Liver (tissue), 9 donors: Measurements from ENCODE around the gene DIAPH3. TPM values are rescaled to one million over a fixed set of nuclear protein-coding genes. Genes with fewer than 3 reads are reported as not detected.

Experiments
- DNase-seq: peaks from one replicate; pipeline ENCODE4 v3.0.0-alpha.2; 2017; ENCODE audit warnings: low spot score
- H3K27ac ChIP-seq, 2 donors: one replicate each; pipeline ENCODE4 v1.7.0; 2013; ENCODE audit warnings: inconsistent platforms in 2 of 2, low read length in 2 of 2, control low read depth in 1 of 2, low read depth in 1 of 2, mild to moderate bottlenecking in 1 of 2
- H3K27me3 ChIP-seq, 4 donors: one replicate each; pipeline versions ENCODE4 v1.6.1 to v1.7.0; 2013; ENCODE audit warnings: low read length in 3 of 4, inconsistent platforms in 1 of 4, mild to moderate bottlenecking in 1 of 4, moderate library complexity in 1 of 4; ENCODE audit not compliant: control insufficient read depth in 4 of 4, insufficient read depth in 4 of 4
- H3K36me3 ChIP-seq, 4 donors: one replicate each; pipeline versions ENCODE4 v1.6.1 to v1.7.0; 2013; ENCODE audit warnings: low read length in 3 of 4, mild to moderate bottlenecking in 3 of 4, low read depth in 1 of 4, moderate library complexity in 1 of 4; ENCODE audit not compliant: control insufficient read depth in 4 of 4, insufficient read depth in 3 of 4
- H3K4me1 ChIP-seq, 4 donors: one replicate each; pipeline versions ENCODE4 v1.6.1 to v1.7.0; 2013; ENCODE audit warnings: low read length in 3 of 4, mild to moderate bottlenecking in 3 of 4, moderate library complexity in 1 of 4; ENCODE audit not compliant: control insufficient read depth in 4 of 4, insufficient read depth in 4 of 4
- H3K4me3 ChIP-seq, 3 donors: one replicate each; pipeline versions ENCODE4 v1.6.1 to v1.7.0; 2013; ENCODE audit warnings: low read length in 3 of 3, control low read depth in 1 of 3, low read depth in 1 of 3, mild to moderate bottlenecking in 1 of 3
- H3K9ac ChIP-seq, 2 donors: one replicate each; pipeline ENCODE4 v1.7.0; 2013; ENCODE audit warnings: low read length in 2 of 2, mild to moderate bottlenecking in 2 of 2, moderate library complexity in 2 of 2, control low read depth in 1 of 2, low read depth in 1 of 2
- H3K9me3 ChIP-seq, 4 donors: one replicate each; pipeline versions ENCODE4 v1.6.1 to v1.7.0; 2013; ENCODE audit warnings: low read length in 3 of 4; ENCODE audit not compliant: control insufficient read depth in 4 of 4
- ATF3 ChIP-seq: IDR thresholded peaks from 2 replicates; pipeline ENCODE4 v1.6.1; 2016; ENCODE audit warnings: antibody characterized with exemption
- CTCF ChIP-seq: fragments of 150-350 bp; IDR thresholded peaks from 2 replicates; pipeline ENCODE4 v1.5.1; 2017; ENCODE audit warnings: improper control_type of control experiment, low read depth, low read length; ENCODE audit not compliant: missing input control
- EGR1 ChIP-seq, 2 donors: IDR thresholded peaks; 2 replicates each; pipeline ENCODE4 v1.6.1; 2016 to 2018; ENCODE audit warnings: antibody characterized with exemption in 2 of 2, low read depth in 2 of 2
- FOXA1 ChIP-seq: IDR thresholded peaks from 2 replicates; pipeline ENCODE4 v1.6.1; 2016; ENCODE audit warnings: antibody characterized with exemption
- FOXA2 ChIP-seq: IDR thresholded peaks from 2 replicates; pipeline ENCODE4 v1.6.1; 2016; ENCODE audit warnings: antibody characterized with exemption
- GABPA ChIP-seq, 2 donors: IDR thresholded peaks in 1 of 2; conservative IDR thresholded peaks in 1 of 2; 2 replicates each; pipeline ENCODE4 v1.6.1; 2016; ENCODE audit warnings: antibody characterized with exemption in 2 of 2, mild to moderate bottlenecking in 1 of 2, moderate library complexity in 1 of 2
- JUND ChIP-seq, 2 donors: IDR thresholded peaks; 2 replicates each; pipeline ENCODE4 v1.6.1; 2016; ENCODE audit warnings: antibody characterized with exemption in 2 of 2
- NR2F2 ChIP-seq: IDR thresholded peaks from 2 replicates; pipeline ENCODE4 v1.6.1; 2016; ENCODE audit warnings: antibody characterized with exemption
- RAD21 ChIP-seq, 2 donors: IDR thresholded peaks; 2 replicates each; pipeline ENCODE4 v1.6.1; 2016; ENCODE audit warnings: antibody characterized with exemption in 2 of 2, mild to moderate bottlenecking in 2 of 2
- REST ChIP-seq: IDR thresholded peaks from 2 replicates; pipeline ENCODE4 v1.6.1; 2016; ENCODE audit warnings: antibody characterized with exemption, mild to moderate bottlenecking
- RXRA ChIP-seq, 2 donors: IDR thresholded peaks; 2 replicates each; pipeline ENCODE4 v1.6.1; 2017 to 2018; ENCODE audit warnings: antibody characterized with exemption in 2 of 2, mild to moderate bottlenecking in 1 of 2
- SP1 ChIP-seq: IDR thresholded peaks from 2 replicates; pipeline ENCODE4 v1.6.1; 2018; ENCODE audit warnings: antibody characterized with exemption, mild to moderate bottlenecking
- TAF1 ChIP-seq: conservative IDR thresholded peaks from 2 replicates; pipeline ENCODE4 v1.6.1; 2016; ENCODE audit warnings: antibody characterized with exemption, mild to moderate bottlenecking
- WGBS: extraction: QIAGEN DNeasy Blood & Tissue Kit; methylation state at CpG from one replicate; pipeline ENCODE4 v1.1.7; 2013; 5-methylcytosine and 5-hydroxymethylcytosine counted together
- polyA plus RNA-seq, 2 donors: library from polyadenylated mRNA; stranded (reverse) in 1 of 2; unstranded in 1 of 2; fragments of 200-250 nt in 1 of 2; fragments of >200 nt in 1 of 2; fragmentation: Nextera tagmentation in 1 of 2; extraction: Ambion mirVana in 1 of 2; gene quantifications; one replicate each; pipeline versions ENCODE4 v1.2.1 to v1.2.3, GENCODE V29; 2013 to 2015
- total RNA-seq, 2 donors: library from RNA; depleted of rRNA; stranded (reverse); fragments of >200 nt; gene quantifications; one replicate each; pipeline ENCODE4 v1.2.3, GENCODE V29; 2014
- TF ChIP-seq, protein P1 (sequence below): IDR thresholded peaks from 2 replicates; pipeline ENCODE4 v1.6.1; 2016; ENCODE audit warnings: antibody characterized with exemption
- TF ChIP-seq, protein P2 (sequence below): IDR thresholded peaks from 2 replicates; pipeline ENCODE4 v1.6.1; 2016; ENCODE audit warnings: antibody characterized with exemption
- donor health status: healthy.
- donor health status: healthy.
- donor health status: healthy.
- donor health status: healthy.
- donor health status: healthy.

DIAPH3 gene
- total and polyA plus RNA-seq, 4 donors, result 0.08 to 11.1 (median 0.27) TPM

DNA sequence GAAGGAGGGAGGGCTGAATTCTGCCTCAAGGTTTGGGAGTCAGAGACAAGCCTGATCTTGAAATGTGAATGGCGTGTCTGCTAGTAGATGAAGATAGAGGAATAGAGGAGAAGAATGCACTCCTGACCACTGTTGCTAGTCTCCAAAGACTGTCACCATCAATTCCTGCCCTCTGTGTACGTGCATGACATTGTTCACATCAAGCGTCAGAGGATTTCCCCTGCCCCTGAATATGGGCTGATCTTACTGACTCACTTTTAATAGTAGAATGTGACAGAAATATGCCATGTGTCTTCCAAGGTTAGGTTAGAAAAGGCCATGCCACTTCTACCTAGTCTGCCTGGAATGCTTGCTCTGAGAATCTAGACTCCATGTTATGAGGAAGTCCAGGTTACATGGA is 538.6 kb downstream of the DIAPH3 start:
- H3K9me3 ChIP-seq, result no peaks in the 10 kb centered on the region
- TF ChIP-seq GABPA (IDR thresholded peaks at IDR 0.05 in 1 of 2, conservative IDR thresholded peaks at IDR 0.05 in 1 of 2) (no peak), RXRA (IDR thresholded peaks at IDR 0.05) (no peak), ATF3 (no peak), REST (no peak), TAF1 (no peak)
- 84% methylated on average over 3 of the region's 3 CpGs for WGBS
- no peaks in the 10 kb centered on the region for H3K36me3 ChIP-seq
- H3K27me3 ChIP-seq, result no peaks in the 10 kb centered on the region
- no peaks in the 10 kb centered on the region for H3K4me1 ChIP-seq
- H3K9ac ChIP-seq, result no peak overlapping the region
- H3K4me3 ChIP-seq, result no peak overlapping the region
- DNase-seq, result no peak
- H3K27ac ChIP-seq, result no peak overlapping the region

DNA sequence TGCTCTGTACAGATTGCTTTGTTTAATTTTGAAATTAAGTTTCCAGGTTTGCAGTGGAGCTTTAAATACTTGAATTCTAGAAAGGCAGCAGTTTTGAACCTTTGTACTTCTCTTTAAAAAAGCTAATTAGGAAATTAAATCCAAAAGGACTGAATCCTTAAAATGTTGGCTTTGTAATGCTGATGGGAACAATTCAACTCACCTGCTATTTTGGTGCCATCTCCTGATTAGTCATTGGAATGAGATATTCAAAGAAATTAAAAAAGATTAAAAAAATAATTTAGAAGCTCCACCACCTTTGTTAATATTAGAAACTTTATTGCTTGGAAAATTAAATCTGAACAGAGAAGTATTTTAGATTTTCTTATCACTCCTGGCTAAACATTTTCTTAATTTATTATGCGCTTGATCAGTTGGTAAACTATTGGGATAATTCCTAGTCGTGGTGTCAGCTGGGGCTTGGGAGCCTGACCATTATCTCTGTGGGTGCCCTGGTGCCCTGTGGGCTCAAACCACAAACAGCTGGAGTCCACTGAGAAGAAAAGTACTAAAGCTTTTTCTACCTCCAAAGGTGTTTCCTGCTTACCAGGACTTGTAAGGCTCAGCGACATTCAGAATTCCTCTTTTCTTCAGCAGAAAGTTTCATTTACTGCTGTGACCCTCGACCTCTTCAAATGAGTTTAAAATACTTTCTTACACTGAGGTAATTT is 540.4 kb downstream of the DIAPH3 start:
- peaks cover 0 to 4% (median 2%) of the 10 kb centered on the region in 4 donors for H3K9me3 ChIP-seq
- no peak overlapping the region for H3K9ac ChIP-seq
- 49% methylated on average over 4 of the region's 4 CpGs for WGBS
- no peaks in the 10 kb centered on the region for H3K36me3 ChIP-seq
- H3K4me1 ChIP-seq, result no peaks in the 10 kb centered on the region
- no peak for TF ChIP-seq JUND (IDR thresholded peaks at IDR 0.05)
- TF ChIP-seq FOXA2, result no peak
- TF ChIP-seq GABPA (IDR thresholded peaks at IDR 0.05 in 1 of 2, conservative IDR thresholded peaks at IDR 0.05 in 1 of 2), result no peak
- no peak for TF ChIP-seq SP1
- no peak for TF ChIP-seq CTCF
- no peak for TF ChIP-seq NR2F2
- TF ChIP-seq TAF1, result no peak
- no peak for TF ChIP-seq RAD21 (IDR thresholded peaks at IDR 0.05)
- no peak for TF ChIP-seq RXRA (IDR thresholded peaks at IDR 0.05)
- TF ChIP-seq, protein P1, sequence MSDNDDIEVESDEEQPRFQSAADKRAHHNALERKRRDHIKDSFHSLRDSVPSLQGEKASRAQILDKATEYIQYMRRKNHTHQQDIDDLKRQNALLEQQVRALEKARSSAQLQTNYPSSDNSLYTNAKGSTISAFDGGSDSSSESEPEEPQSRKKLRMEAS, result no peak
- TF ChIP-seq EGR1 (IDR thresholded peaks at IDR 0.05; ENCODE audit: low read depth in 2 of 2), result no peak
- TF ChIP-seq FOXA1, result no peak
- TF ChIP-seq, protein P2, sequence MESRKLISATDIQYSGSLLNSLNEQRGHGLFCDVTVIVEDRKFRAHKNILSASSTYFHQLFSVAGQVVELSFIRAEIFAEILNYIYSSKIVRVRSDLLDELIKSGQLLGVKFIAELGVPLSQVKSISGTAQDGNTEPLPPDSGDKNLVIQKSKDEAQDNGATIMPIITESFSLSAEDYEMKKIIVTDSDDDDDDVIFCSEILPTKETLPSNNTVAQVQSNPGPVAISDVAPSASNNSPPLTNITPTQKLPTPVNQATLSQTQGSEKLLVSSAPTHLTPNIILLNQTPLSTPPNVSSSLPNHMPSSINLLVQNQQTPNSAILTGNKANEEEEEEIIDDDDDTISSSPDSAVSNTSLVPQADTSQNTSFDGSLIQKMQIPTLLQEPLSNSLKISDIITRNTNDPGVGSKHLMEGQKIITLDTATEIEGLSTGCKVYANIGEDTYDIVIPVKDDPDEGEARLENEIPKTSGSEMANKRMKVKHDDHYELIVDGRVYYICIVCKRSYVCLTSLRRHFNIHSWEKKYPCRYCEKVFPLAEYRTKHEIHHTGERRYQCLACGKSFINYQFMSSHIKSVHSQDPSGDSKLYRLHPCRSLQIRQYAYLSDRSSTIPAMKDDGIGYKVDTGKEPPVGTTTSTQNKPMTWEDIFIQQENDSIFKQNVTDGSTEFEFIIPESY, result no peak
- no peak for TF ChIP-seq REST
- DNase-seq, result no peak
- no peaks in the 10 kb centered on the region for H3K27me3 ChIP-seq
- no peak overlapping the region for H3K27ac ChIP-seq
- H3K4me3 ChIP-seq, result no peak overlapping the region
